ENCODE measurements around the gene HM13. TPM values are rescaled to one million over a fixed set of nuclear protein-coding genes. Genes with fewer than 3 reads are reported as not detected.
A peak's percentile ranks its signal among the peaks of the same experiment; 100 is the strongest.

Gene HM13
- total and polyA plus RNA-seq, 2 of the 4 experiments (the other 2 are of a cell fraction): 53.2 to 203 TPM

- Histone ChIP-seq H3K9ac (ENCODE audit: low read depth, low read length) (no peak overlapping the region), H2BK5ac (ENCODE audit: low read depth, low read length, poor library complexity, severe bottlenecking) (no peak overlapping the region), H3K23ac (ENCODE audit: low read depth, low read length) (no peak overlapping the region), H4K20me1 (ENCODE audit: insufficient read depth, low read length) (no peaks in the 10 kb centered on the region), H3K4me3 (ENCODE audit: insufficient read depth, low read depth, low read length) (no peak overlapping the region), H3K18ac (ENCODE audit: low read depth, low read length) (no peak overlapping the region), H2AK9ac (replicated peaks; ENCODE audit: low read depth, low read length, poor library complexity) (no peak overlapping the region), H3K27me3 (ENCODE audit: control insufficient read depth, insufficient read depth, low read length) (no peaks in the 10 kb centered on the region), H4K5ac (ENCODE audit: low read depth, low read length) (no peak overlapping the region), H3K14ac (replicated peaks; ENCODE audit: low read depth, low read length) (no peak overlapping the region), H4K91ac (ENCODE audit: insufficient read depth, low read depth, low read length) (no peak overlapping the region; the same call in 1 of the 2 replicates), H2AFZ (replicated peaks; ENCODE audit: low read length, poor library complexity) (no peak overlapping the region), H3K9me1 (ENCODE audit: insufficient read depth, low read length) (peaks cover 8% of the 10 kb centered on the region; the same call in 1 of the 2 replicates), H3K79me1 (ENCODE audit: low read depth in 1 of 2, low read length in 2 of 2) (peaks cover 3 to 12% of the 10 kb centered on the region in 2 experiments; a peak in 3 of 4 replicates), H3K9me3 (ENCODE audit: control insufficient read depth, insufficient read depth, low read length) (no peaks in the 10 kb centered on the region), H3K36me3 (ENCODE audit: control insufficient read depth, insufficient read depth, low read length) (no peaks in the 10 kb centered on the region), H2BK120ac (ENCODE audit: low read depth, low read length) (no peak overlapping the region), H3K4me1 (ENCODE audit: control insufficient read depth, insufficient read depth, low read length) (peaks cover 8% of the 10 kb centered on the region), H3K4ac (ENCODE audit: low read depth, low read length) (peak overlapping the region; percentile 4; the same call in 1 of the 2 replicates), H3K4me2 (ENCODE audit: low read depth, low read length) (no peak overlapping the region), H4K8ac (ENCODE audit: low read depth in 2 of 2, low read length in 2 of 2) (no peak overlapping the region), H2BK20ac (ENCODE audit: low read depth, low read length) (no peak overlapping the region), H2BK15ac (ENCODE audit: low read depth, low read length) (no peak overlapping the region), H2AK5ac (ENCODE audit: low read depth, low read length) (peak overlapping the region; percentile 58; the same call in 1 of the 2 replicates), H3K27ac (ENCODE audit: insufficient read depth, low read length) (no peak overlapping the region), H3K56ac (ENCODE audit: extremely low read depth, insufficient read depth, low read length) (peak overlapping the region; percentile 1; the same call in 1 of the 2 replicates)
- ChIA-PET POLR2A (ENCODE audit: unreplicated experiment) (interaction anchor here (0.6 kb wide), 1 partner anchor 177 kb away, joined by 3 read pairs; no protein-coding TSS in a partner anchor), CTCF (interaction anchor here (1.1 kb wide), 1 partner anchor 36 kb away, joined by 3 read pairs; no protein-coding TSS in a partner anchor)
- intact Hi-C loops (cut with micrococcal nuclease): no loop called here
- in situ Hi-C loops (cut with MboI; ENCODE audit: low sequenced_read_pairs): no loop called here
- TF ChIP-seq POLR2A (IDR thresholded peaks at IDR 0.05; ENCODE audit: low read depth, low read length) (no peak), ELK1 (IDR thresholded peaks at IDR 0.05; ENCODE audit: borderline replicate concordance, low read depth, low read length) (no peak), MXI1 (IDR thresholded peaks at IDR 0.05; ENCODE audit: borderline replicate concordance, low read depth, low read length) (no peak), RCOR1 (IDR thresholded peaks at IDR 0.05; ENCODE audit: insufficient replicate concordance, low read length) (no peak), USF2 (IDR thresholded peaks at IDR 0.05; ENCODE audit: low read depth, low read length) (no peak)
- DNase-seq (no peak), ATAC-seq (ENCODE audit: low read depth) (no peak)
- no TSS peak for BruUV-seq (replicated peaks)
- dilution Hi-C loops (cut with HindIII; ENCODE audit: low sequenced_read_pairs, unreplicated experiment): no loop called here
- 96% methylated on average over 5 of the region's 9 CpGs; no CpG with 5 or more reads in 1 of the 2 experiments for WGBS, 2 experiments (ENCODE audit: extremely low coverage in 2 of 2, insufficient read length in 1 of 2)
Measured at GRCh38 chr20:31577194-31577593, 63.0 kb downstream of the HM13 start.

Data from IMR-90 (cell line).